Ishikawa (cell line): ENCODE measurements around the gene LYRM4.

ENCODE experiments used
- CEBPB ChIP-seq: IDR thresholded peaks from 2 replicates; pipeline ENCODE4 v1.6.1; 2012
- CREB1 ChIP-seq: IDR thresholded peaks from 2 replicates; pipeline ENCODE4 v1.6.1; 2012; ENCODE audit warnings: low read depth
- EP300 ChIP-seq: IDR thresholded peaks from 2 replicates; pipeline ENCODE4 v1.6.1; 2012; ENCODE audit warnings: borderline replicate concordance
- FOXM1 ChIP-seq: IDR thresholded peaks from 2 replicates; pipeline ENCODE4 v1.6.1; 2012; ENCODE audit warnings: low read depth, borderline replicate concordance
- NFIC ChIP-seq: IDR thresholded peaks from 2 replicates; pipeline ENCODE4 v1.6.1; 2012
- RAD21 ChIP-seq: IDR thresholded peaks from 2 replicates; pipeline ENCODE4 v1.6.1; 2012; ENCODE audit warnings: low read depth
- TAF1 ChIP-seq: IDR thresholded peaks from 2 replicates; pipeline ENCODE4 v1.6.1; 2012; ENCODE audit warnings: low read depth, mild to moderate bottlenecking
- ZBTB7A ChIP-seq: IDR thresholded peaks from 2 replicates; pipeline ENCODE4 v1.6.1; 2012; ENCODE audit warnings: low read depth
- TF ChIP-seq, protein P1 (sequence below): IDR thresholded peaks from 2 replicates; pipeline ENCODE4 v1.6.1; 2012

DNA sequence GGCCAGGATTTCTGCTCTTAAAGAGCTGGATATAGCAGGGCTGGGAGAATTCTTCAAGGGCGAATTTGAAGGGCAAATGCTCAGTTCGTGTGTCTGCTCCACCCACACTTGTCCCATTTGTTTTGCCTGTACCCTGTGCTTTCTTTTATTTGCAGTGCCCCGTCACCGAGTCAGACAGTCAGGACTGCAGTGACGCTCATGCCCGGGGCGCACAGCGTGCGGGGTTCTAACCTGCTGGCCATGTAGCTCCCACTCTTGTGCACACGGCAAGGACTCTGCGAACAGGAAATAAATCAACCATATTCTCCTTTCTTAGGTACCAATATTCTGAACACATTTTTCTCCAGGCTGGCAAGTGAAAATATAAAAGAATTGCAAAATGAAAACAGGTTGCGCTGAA, 17.7 kb downstream of the LYRM4 start:
- TF ChIP-seq TAF1 (no peak), FOXM1 (no peak), CEBPB (no peak), ZBTB7A (no peak), EP300 (no peak), RAD21 (no peak), NFIC (no peak), CREB1 (no peak)
- TF ChIP-seq, protein P1, sequence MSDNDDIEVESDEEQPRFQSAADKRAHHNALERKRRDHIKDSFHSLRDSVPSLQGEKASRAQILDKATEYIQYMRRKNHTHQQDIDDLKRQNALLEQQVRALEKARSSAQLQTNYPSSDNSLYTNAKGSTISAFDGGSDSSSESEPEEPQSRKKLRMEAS: no peak
